Cardiac muscle cell (in vitro differentiated cells and primary cell): Measurements from ENCODE around the gene ADAMTS18. TPM values are rescaled to one million over a fixed set of nuclear protein-coding genes. Genes with fewer than 3 reads are reported as not detected.
"Not testable (repeated sequence)": the region's sequence is repeated elsewhere in the genome, so short reads cannot be mapped to it uniquely, and the experiment has no call there.

Experiments
- DNase-seq, 2 donors: peaks; one replicate each; pipeline versions ENCODE4 v3.0.0 to v3.0.0-alpha.2; 2010 to 2017; ENCODE audit warnings: low read depth in 1 of 2, low spot score in 1 of 2
- H3K27ac ChIP-seq: fragments of 200-600 bp; sonication (generic); 2 replicates; pipeline ENCODE4 v1.5.1; 2016
- H3K27me3 ChIP-seq: fragments of 200-600 bp; sonication (generic); 2 replicates; pipeline ENCODE4 v1.6.0; 2016; ENCODE audit warnings: control low read depth
- H3K36me3 ChIP-seq: fragments of 200-600 bp; sonication (generic); 2 replicates; pipeline ENCODE4 v1.5.1; 2016; ENCODE audit warnings: control low read depth
- H3K4me1 ChIP-seq: fragments of 200-600 bp; sonication (generic); 2 replicates; pipeline ENCODE4 v1.8.1; 2017; ENCODE audit warnings: low read depth, mild to moderate bottlenecking, mixed run types
- H3K4me3 ChIP-seq: fragments of 200-600 bp; sonication (generic); 2 replicates; pipeline ENCODE4 v1.5.1; 2016; ENCODE audit warnings: mild to moderate bottlenecking
- H3K9me3 ChIP-seq: fragments of 200-600 bp; sonication (generic); 2 replicates; pipeline ENCODE4 v1.5.1; 2017; ENCODE audit warnings: low read depth, mild to moderate bottlenecking, control low read depth
- polyA plus RNA-seq: library from polyadenylated mRNA; unstranded; fragments of >200 nt; fragmentation: Nextera tagmentation; extraction: Ambion mirVana; gene quantifications from 2 replicates; pipeline ENCODE4 v1.2.1, GENCODE V29; 2016
- total RNA-seq: library from RNA; depleted of rRNA; stranded (reverse); fragments of >200 nt; gene quantifications from 2 replicates; pipeline ENCODE4 v1.2.3, GENCODE V29; 2016
- TF ChIP-seq, protein P1 (sequence below): IDR thresholded peaks from 2 replicates; pipeline ENCODE4 v1.5.1; 2012; ENCODE audit warnings: low read depth, mild to moderate bottlenecking, low read length

ADAMTS18 gene
- total and polyA plus RNA-seq, 2 experiments from 2014 or later = 0.06 TPM; not detected in 1

GRCh38 chr16:77250400-77250799 lies 184.4 kb downstream of the ADAMTS18 start:
- H3K36me3 ChIP-seq = no peaks in the 10 kb centered on the region
- peak in 1 of 2 donors; percentile 19 for DNase-seq
- H3K27me3 ChIP-seq = no peaks in the 10 kb centered on the region
- H3K4me3 ChIP-seq = no peak overlapping the region
- H3K27ac ChIP-seq = no peak overlapping the region
- no peaks in the 10 kb centered on the region for H3K9me3 ChIP-seq
- TF ChIP-seq, protein P1, sequence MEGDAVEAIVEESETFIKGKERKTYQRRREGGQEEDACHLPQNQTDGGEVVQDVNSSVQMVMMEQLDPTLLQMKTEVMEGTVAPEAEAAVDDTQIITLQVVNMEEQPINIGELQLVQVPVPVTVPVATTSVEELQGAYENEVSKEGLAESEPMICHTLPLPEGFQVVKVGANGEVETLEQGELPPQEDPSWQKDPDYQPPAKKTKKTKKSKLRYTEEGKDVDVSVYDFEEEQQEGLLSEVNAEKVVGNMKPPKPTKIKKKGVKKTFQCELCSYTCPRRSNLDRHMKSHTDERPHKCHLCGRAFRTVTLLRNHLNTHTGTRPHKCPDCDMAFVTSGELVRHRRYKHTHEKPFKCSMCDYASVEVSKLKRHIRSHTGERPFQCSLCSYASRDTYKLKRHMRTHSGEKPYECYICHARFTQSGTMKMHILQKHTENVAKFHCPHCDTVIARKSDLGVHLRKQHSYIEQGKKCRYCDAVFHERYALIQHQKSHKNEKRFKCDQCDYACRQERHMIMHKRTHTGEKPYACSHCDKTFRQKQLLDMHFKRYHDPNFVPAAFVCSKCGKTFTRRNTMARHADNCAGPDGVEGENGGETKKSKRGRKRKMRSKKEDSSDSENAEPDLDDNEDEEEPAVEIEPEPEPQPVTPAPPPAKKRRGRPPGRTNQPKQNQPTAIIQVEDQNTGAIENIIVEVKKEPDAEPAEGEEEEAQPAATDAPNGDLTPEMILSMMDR = no peak
- no peaks in the 10 kb centered on the region for H3K4me1 ChIP-seq

GRCh38 chr16:77246150-77246549 lies 188.7 kb downstream of the ADAMTS18 start:
- Histone ChIP-seq H3K27me3 (no peaks in the 10 kb centered on the region), H3K36me3 (no peaks in the 10 kb centered on the region), H3K9me3 (no peaks in the 10 kb centered on the region), H3K27ac (no peak overlapping the region), H3K4me3 (no peak overlapping the region), H3K4me1 (no peaks in the 10 kb centered on the region)
- TF ChIP-seq, protein P1 = no peak
- no peak for DNase-seq

GRCh38 chr16:77242471-77242870 lies 192.4 kb downstream of the ADAMTS18 start:
- H3K27me3 ChIP-seq = peaks cover 10% of the 10 kb centered on the region
- not testable (repeated sequence) for H3K4me3 ChIP-seq, DNase-seq, H3K27ac ChIP-seq, H3K4me1 ChIP-seq, H3K9me3 ChIP-seq, H3K36me3 ChIP-seq

DNA sequence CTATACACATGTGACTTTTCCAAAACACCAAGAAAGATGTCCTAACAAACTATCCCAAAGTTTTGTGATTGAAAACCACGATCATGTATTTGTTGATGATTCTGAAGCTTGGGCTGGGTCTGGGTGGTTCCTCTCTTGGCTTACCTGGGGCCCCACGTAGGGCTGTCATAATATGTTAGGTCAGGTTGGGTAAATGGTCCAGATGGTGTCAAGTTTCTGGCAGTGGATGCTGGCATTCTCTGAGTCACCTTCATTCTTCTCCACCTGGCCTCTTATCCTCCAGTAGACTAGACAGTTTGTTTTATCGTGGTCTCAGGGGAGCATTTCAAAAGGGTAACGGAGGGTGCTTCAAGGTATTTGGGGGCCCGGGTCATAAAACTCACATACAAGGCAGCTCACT lies 196.2 kb downstream of the ADAMTS18 start:
- no peaks in the 10 kb centered on the region for H3K9me3 ChIP-seq
- TF ChIP-seq, protein P1 = no peak
- H3K4me3 ChIP-seq = no peak overlapping the region
- H3K27ac ChIP-seq = no peak overlapping the region
- DNase-seq = no peak
- H3K4me1 ChIP-seq = no peaks in the 10 kb centered on the region
- H3K36me3 ChIP-seq = no peaks in the 10 kb centered on the region
- peaks cover 10% of the 10 kb centered on the region for H3K27me3 ChIP-seq

- no peak overlapping the region for H3K4me3 ChIP-seq
- TF ChIP-seq, protein P1 = peak; percentile 99
- H3K27me3 ChIP-seq = peaks cover 10% of the 10 kb centered on the region
- peak; percentile 87 to 93 for DNase-seq
- no peak overlapping the region for H3K27ac ChIP-seq
- no peaks in the 10 kb centered on the region for H3K9me3 ChIP-seq
- H3K36me3 ChIP-seq = no peaks in the 10 kb centered on the region
- H3K4me1 ChIP-seq = no peaks in the 10 kb centered on the region
These were observed 198.7 kb downstream of the ADAMTS18 start for GRCh38 chr16:77236063-77236511.

DNA sequence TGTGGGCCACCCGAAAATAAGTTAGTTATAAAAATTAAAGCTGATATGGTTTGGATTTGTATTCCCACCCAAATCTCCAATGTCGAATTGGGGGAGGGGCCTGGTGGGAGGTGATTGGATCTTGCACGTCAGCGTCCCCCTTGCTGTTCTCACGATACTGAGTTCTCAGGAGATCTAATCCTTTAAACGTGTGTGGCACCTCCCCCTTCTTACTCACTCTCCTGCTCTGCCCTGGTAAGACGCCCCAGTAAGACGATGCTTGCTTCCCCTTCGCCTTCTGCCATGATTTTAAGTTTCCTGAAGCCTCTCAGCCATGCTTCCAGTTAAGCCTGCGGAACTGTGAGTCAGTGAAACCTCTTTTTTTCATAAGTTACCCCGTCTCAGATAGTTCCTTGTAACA lies 200.2 kb downstream of the ADAMTS18 start:
- no peak overlapping the region for H3K27ac ChIP-seq
- TF ChIP-seq, protein P1 = no peak
- H3K9me3 ChIP-seq = no peaks in the 10 kb centered on the region
- H3K27me3 ChIP-seq = peaks cover 10% of the 10 kb centered on the region
- DNase-seq = no peak
- no peaks in the 10 kb centered on the region for H3K36me3 ChIP-seq
- H3K4me3 ChIP-seq = no peak overlapping the region
- no peaks in the 10 kb centered on the region for H3K4me1 ChIP-seq
